ENCODE data around the gene HTT.

The HTT gene

DNA sequence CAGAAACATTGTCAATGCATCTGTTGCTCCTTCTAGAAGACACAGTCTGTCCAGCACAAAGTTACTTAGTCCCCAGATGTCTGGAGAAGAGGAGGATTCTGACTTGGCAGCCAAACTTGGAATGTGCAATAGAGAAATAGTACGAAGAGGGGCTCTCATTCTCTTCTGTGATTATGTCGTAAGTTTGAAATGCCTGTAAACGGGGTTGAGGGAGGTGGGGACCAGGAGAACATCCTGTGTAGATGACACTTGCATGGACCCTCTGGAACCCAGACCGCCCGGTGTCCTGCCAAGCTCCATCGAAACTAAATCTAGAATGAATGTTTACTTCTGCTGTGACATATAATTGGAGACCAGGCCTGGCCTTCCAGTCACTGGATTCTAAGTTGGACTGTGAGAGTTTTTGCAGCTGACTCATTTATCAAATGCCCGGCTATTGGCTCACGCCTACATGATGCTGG lies 129.5 kb downstream of the HTT start:
- no peak for TF ChIP-seq CTCF (IDR thresholded peaks at IDR 0.05; ENCODE audit: low read depth, low read length)
- H3K4me3 ChIP-seq (ENCODE audit: low read depth, low read length), result 0 out of 2 replicates have a peak overlapping the region, but pooled peaks have one; percentile 18

DNA sequence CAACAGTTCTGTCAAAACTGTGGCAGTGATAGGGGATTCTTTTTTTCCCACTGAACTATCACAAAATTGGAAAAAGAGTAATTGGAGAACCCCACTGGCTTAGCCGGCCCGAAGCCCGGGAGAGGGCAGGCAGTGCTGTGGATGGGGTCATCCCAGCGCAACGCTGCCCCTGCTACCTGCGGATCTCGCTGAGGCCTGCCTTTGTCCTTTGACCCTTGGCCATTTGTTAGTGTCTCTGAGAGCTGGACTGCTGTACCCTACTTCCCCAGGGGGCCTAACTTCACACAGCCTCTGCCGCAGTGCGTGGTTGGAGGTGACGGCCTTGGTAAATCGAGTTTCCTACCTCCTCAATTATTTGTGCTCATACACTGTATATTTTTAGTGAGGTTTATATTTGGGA lies 131.5 kb downstream of the HTT start:
- TF ChIP-seq CTCF (IDR thresholded peaks at IDR 0.05; ENCODE audit: low read depth, low read length), result no peak

DNA sequence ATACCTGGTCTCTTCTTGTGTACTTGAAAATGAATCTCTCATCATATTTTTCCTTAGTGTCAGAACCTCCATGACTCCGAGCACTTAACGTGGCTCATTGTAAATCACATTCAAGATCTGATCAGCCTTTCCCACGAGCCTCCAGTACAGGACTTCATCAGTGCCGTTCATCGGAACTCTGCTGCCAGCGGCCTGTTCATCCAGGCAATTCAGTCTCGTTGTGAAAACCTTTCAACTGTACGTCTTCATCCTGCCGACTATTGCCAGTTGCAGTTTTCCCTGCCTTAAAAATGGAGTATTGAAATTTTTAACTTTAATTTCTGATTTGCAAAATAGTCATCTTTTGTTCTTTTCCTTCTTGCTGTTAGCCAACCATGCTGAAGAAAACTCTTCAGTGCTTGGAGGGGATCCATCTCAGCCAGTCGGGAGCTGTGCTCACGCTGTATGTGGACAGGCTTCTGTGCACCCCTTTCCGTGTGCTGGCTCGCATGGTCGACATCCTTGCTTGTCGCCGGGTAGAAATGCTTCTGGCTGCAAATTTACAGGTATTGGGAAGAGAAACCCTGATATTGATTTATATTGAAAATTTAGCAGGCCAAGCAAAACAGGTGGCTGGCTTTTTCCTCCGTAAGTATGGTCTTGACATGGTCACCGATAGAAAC lies 132.1 kb downstream of the HTT start:
- no peak for TF ChIP-seq CTCF (IDR thresholded peaks at IDR 0.05; ENCODE audit: low read depth, low read length)
- no peak overlapping the region for H3K4me3 ChIP-seq (ENCODE audit: low read depth, low read length)

More for the DNA sequence above, 131.5 kb downstream of the HTT start:
- H3K4me3 ChIP-seq (ENCODE audit: low read depth, low read length), result no peak overlapping the region

DNA sequence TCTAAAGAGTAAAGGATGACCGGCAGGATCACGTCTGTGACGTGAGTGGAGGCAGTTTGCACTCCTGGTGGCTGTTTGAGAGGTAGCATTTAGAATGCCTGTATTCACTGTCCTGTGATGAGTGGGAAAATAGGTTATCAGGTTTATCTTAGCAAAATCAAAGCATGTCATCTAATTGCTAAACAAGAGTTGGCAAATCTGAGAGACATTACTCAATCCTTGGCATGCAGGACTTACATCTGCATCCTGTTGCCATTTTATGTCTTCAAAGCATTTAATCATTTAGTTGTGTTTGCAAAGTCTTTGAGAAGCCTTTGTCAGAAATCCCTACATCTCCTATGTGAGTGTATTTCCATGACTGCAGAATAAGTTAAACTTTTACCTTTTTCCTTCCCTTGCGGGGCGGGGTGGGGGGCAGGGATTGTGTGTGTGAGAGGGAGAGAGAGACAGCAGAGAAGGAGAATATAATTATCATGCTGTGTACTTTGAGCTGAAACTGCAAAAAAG lies 133.1 kb downstream of the HTT start:
- no peak overlapping the region for H3K4me3 ChIP-seq (ENCODE audit: low read depth, low read length)
- TF ChIP-seq CTCF (IDR thresholded peaks at IDR 0.05; ENCODE audit: low read depth, low read length), result no peak

DNA sequence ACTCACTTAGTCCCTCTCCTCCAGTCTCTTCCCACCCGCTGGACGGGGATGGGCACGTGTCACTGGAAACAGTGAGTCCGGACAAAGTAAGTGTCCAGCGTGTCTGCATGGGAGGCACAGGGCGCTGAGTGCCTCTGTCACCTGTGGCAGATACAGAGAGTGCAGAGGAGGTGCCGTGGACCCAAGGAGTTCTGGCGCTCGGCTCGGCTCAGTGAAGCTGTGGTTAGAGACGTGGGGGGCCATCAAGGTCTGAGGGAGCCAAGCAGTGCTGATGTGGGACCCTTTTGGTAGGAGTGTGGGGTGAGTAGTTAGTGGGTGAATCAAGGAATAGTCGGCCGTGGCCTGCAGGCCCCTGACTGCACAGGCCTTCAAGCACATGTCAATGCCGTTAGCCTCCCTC lies 134.3 kb downstream of the HTT start:
- no peak for TF ChIP-seq CTCF (IDR thresholded peaks at IDR 0.05; ENCODE audit: low read depth, low read length)
- no peak overlapping the region for H3K4me3 ChIP-seq (ENCODE audit: low read depth, low read length)

DNA sequence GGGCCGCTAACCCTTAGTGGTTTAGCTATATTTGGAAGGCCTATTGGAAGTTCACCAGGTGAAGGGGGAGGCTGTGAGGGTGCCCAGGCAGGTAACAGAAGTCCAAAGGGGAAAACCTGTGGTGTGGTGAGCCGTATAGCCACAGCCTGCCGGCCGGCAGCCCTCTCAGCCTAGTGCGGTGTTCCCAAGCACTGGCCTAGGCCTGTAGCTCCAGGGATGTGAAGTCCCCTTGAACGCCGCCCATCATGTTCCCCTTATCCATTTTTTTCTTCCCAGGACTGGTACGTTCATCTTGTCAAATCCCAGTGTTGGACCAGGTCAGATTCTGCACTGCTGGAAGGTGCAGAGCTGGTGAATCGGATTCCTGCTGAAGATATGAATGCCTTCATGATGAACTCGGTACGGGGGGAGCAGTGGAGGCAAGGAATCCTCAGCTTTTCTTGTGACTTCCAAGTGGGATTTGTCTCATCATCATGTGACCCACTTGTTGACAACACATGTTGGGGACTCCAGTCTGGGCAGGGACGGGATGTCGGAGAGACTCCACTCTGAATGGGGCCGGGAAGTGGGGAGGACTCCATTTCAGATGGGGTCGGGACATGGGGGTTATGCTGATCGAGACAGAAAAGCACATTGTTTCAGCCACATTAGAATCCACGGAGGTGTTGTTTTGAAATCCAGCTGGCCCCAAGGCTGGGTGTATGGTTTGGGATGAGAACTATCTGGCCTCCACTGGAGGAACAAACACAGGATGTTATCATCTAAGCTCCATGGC lies 135.3 kb downstream of the HTT start:
- TF ChIP-seq CTCF (IDR thresholded peaks at IDR 0.05; ENCODE audit: low read depth, low read length), result no peak
- no peak overlapping the region for H3K4me3 ChIP-seq (ENCODE audit: low read depth, low read length)

GRCh38 chr4:3210467-3210866 lies 136.0 kb downstream of the HTT start:
- no peak for TF ChIP-seq CTCF (IDR thresholded peaks at IDR 0.05; ENCODE audit: low read depth, low read length)
- H3K4me3 ChIP-seq (ENCODE audit: low read depth, low read length), result no peak overlapping the region

Measured in WI38 (cell line).